ENCODE results near the gene IFT25. TPM values are rescaled to one million over a fixed set of nuclear protein-coding genes. Genes with fewer than 3 reads are reported as not detected.
A peak's percentile ranks its signal among the peaks of the same experiment; 100 is the strongest.

Gene IFT25
- total and polyA plus RNA-seq, 2 of the 13 experiments (the other 11 are each of a cell fraction or from before 2014, with no cell fraction given) = 19.7 to 48.0 TPM

- no peak for TF ChIP-seq ARID2 (CRISPR knock-in tag; IDR thresholded peaks at IDR 0.05; ENCODE audit: borderline replicate concordance)
- TF ChIP-seq SAP130 (CRISPR knock-in tag; IDR thresholded peaks at IDR 0.05; ENCODE audit: low read depth) = peak; percentile 50
- TF ChIP-seq ZNF761 (CRISPR knock-in tag; conservative IDR thresholded peaks at IDR 0.05) = no peak
- TF ChIP-seq ZNF331 (CRISPR knock-in tag; IDR thresholded peaks at IDR 0.05) = peak; percentile 72; the same call in 1 of the 2 replicates
- no peak for TF ChIP-seq ZNF841 (CRISPR knock-in tag; IDR thresholded peaks at IDR 0.05; ENCODE audit: borderline replicate concordance)
- TF ChIP-seq, protein P1, sequence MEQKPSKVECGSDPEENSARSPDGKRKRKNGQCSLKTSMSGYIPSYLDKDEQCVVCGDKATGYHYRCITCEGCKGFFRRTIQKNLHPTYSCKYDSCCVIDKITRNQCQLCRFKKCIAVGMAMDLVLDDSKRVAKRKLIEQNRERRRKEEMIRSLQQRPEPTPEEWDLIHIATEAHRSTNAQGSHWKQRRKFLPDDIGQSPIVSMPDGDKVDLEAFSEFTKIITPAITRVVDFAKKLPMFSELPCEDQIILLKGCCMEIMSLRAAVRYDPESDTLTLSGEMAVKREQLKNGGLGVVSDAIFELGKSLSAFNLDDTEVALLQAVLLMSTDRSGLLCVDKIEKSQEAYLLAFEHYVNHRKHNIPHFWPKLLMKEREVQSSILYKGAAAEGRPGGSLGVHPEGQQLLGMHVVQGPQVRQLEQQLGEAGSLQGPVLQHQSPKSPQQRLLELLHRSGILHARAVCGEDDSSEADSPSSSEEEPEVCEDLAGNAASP (CRISPR knock-in tag; IDR thresholded peaks at IDR 0.05; ENCODE audit: borderline replicate concordance) = peak; percentile 30; the same call in 1 of the 2 replicates
- TF ChIP-seq RARG (CRISPR knock-in tag; IDR thresholded peaks at IDR 0.05; ENCODE audit: low read depth) = no peak
- peak; percentile 10; the same call in 1 of the 2 replicates for TF ChIP-seq CEBPG (CRISPR knock-in tag; IDR thresholded peaks at IDR 0.05)
- 0 out of 2 replicates have a peak, but pooled peaks have one; percentile 16 for TF ChIP-seq HNF4A (CRISPR knock-in tag; IDR thresholded peaks at IDR 0.05)
- peak; percentile 91 for TF ChIP-seq TEAD3 (CRISPR knock-in tag; optimal IDR thresholded peaks at IDR 0.05; ENCODE audit: borderline replicate concordance)
- TF ChIP-seq NR3C1 (CRISPR knock-in tag; IDR thresholded peaks at IDR 0.05) = no peak
- peak; percentile 24; the same call in 1 of the 2 replicates for TF ChIP-seq TFAP4 (IDR thresholded peaks at IDR 0.05; ENCODE audit: borderline replicate concordance, low read depth)
- no peak for TF ChIP-seq RERE (CRISPR knock-in tag; IDR thresholded peaks at IDR 0.05; ENCODE audit: low read depth)
- TF ChIP-seq ZNF614 (CRISPR knock-in tag; IDR thresholded peaks at IDR 0.05; ENCODE audit: borderline replicate concordance) = peak; percentile 84; the same call in 1 of the 2 replicates
- TF ChIP-seq RXRB (CRISPR knock-in tag; IDR thresholded peaks at IDR 0.05; ENCODE audit: borderline replicate concordance) = peak; percentile 38; the same call in 1 of the 2 replicates
- peak; percentile 63 for TF ChIP-seq ARID5B (CRISPR knock-in tag; IDR thresholded peaks at IDR 0.05)
- TF ChIP-seq, protein P2, sequence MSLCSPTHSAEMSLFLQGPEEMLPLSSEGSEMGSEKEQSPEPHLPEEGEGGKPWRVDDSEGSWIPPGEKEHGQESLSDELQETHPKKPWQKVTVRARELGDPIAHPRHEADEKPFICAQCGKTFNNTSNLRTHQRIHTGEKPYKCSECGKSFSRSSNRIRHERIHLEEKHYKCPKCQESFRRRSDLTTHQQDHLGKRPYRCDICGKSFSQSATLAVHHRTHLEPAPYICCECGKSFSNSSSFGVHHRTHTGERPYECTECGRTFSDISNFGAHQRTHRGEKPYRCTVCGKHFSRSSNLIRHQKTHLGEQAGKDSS (CRISPR knock-in tag; IDR thresholded peaks at IDR 0.05; ENCODE audit: borderline replicate concordance, low read depth) = peak; percentile 98; the same call in 1 of the 2 replicates
- TF ChIP-seq FOXA1 (IDR thresholded peaks at IDR 0.05) = no peak
- peak; percentile 45; the same call in 1 of the 2 replicates for TF ChIP-seq FOXA1 (CRISPR knock-in tag; IDR thresholded peaks at IDR 0.05)
These were observed 35.7 kb upstream of the IFT25 start (continued) for GRCh38 chr1:53981220-53981619.

Data from HepG2 (cell line).